Motor neuron (in vitro differentiated cells): ENCODE data around the gene IGBP1. TPM values are rescaled to one million over a fixed set of nuclear protein-coding genes. Genes with fewer than 3 reads are reported as not detected.

ENCODE experiments used
- total RNA-seq, 8 experiments: library from RNA; unstranded; fragments of 300-600 nt; gene quantifications; 2 replicates each; pipeline versions ENCODE4 v1.2.3 to v1.2.4, GENCODE V29; 2022

The IGBP1 gene
- total RNA-seq, 8 experiments from 2014 or later, result 41.1 to 94.4 (median 57.1) TPM

Other genes with a start within 250 kb of the IGBP1 start
- under 1 TPM in 3 of 8 experiments, not detected in 5; 0.05 to 0.77 (median 0.14) TPM for gene AWAT2, start 83.5 kb upstream of the IGBP1 start, total RNA-seq
- gene OTUD6A, start 71.0 kb upstream of the IGBP1 start, total RNA-seq, result under 1 TPM in 2 of 8 experiments, not detected in 6; 0.22 to 0.24 TPM
- under 1 TPM in 1 of 8 experiments, not detected in 7; 0.24 TPM for gene DGAT2L6, start 44.0 kb downstream of the IGBP1 start, total RNA-seq
- not detected for gene AWAT1, start 101.2 kb downstream of the IGBP1 start, total RNA-seq
- 1 to 10 TPM in 1 of 8 experiments, under 1 TPM in 5, not detected in 2; 0.11 to 1.2 (median 0.26) TPM for gene P2RY4, start 126.8 kb downstream of the IGBP1 start, total RNA-seq
- 1 to 10 TPM in 2 of 8 experiments, under 1 TPM in 1, not detected in 5; 1.00 to 2.7 (median 1.1) TPM for gene ARR3, start 134.9 kb downstream of the IGBP1 start, total RNA-seq
- 1 to 10 TPM in 1 of 8 experiments, under 1 TPM in 4, not detected in 3; 0.18 to 1.4 (median 0.47) TPM for gene RAB41, start 148.7 kb downstream of the IGBP1 start, total RNA-seq
- 10 to 100 TPM; 46.9 to 87.1 (median 54.9) TPM for gene PDZD11, start 156.5 kb downstream of the IGBP1 start, total RNA-seq
- gene KIF4A, start 156.7 kb downstream of the IGBP1 start, total RNA-seq, result 10 to 100 TPM in 3 of 8 experiments, 1 to 10 TPM in 4, under 1 TPM in 1; 0.10 to 32.1 (median 1.9) TPM